ENCODE results near the gene OR10A3.
"Not testable (repeated sequence)": the region's sequence is repeated elsewhere in the genome, so short reads cannot be mapped to it uniquely, and the experiment has no call there.

OR10A3 gene

GRCh38 chr11:7941608-7942007 is at the start of gene OR10A3:
TSS of gene OR10A3 (minus strand) at chr11:7941708. CDS start at chr11:7939520, 2,188 bp downstream.
- Histone ChIP-seq H3K36me3 (ENCODE audit: control insufficient read depth in 1 of 2, insufficient read depth in 2 of 2, low read length in 2 of 2) (no peaks in the 10 kb centered on the region), H3K4me1 (ENCODE audit: control insufficient read depth in 1 of 2, insufficient read depth in 2 of 2, low read length in 2 of 2) (no peaks in the 10 kb centered on the region), H3K9me3 (ENCODE audit: control insufficient read depth in 1 of 2, low read length in 2 of 2) (peaks cover 5 to 32% of the 10 kb centered on the region in 2 donors), H3K27ac (ENCODE audit: low read length) (no peak within 1 kb of the TSS), H3K27me3 (ENCODE audit: low read depth, low read length) (no peaks in the 10 kb centered on the region), H3K4me3 (ENCODE audit: low read depth in 1 of 2, low read length in 2 of 2) (no peak within 1 kb of the TSS)

- H3K4me1 ChIP-seq (ENCODE audit: control insufficient read depth in 1 of 2, insufficient read depth in 2 of 2, low read length in 2 of 2) = peaks cover 17 to 27% of the 10 kb centered on the region in 2 donors
These were observed 46.0 kb upstream of the OR10A3 start for GRCh38 chr11:7987560-7987883.

GRCh38 chr11:7986768-7987559 is 45.5 kb upstream of the OR10A3 start, which contains the start of gene EIF3F:
TSS of gene EIF3F (plus strand) at chr11:7987337. CDS start at chr11:7987353, 16 bp downstream.
- Histone ChIP-seq H3K36me3 (ENCODE audit: control insufficient read depth in 1 of 2, insufficient read depth in 2 of 2, low read length in 2 of 2) (peaks cover 6 to 21% of the 10 kb centered on the region in 2 donors), H3K9me3 (ENCODE audit: control insufficient read depth in 1 of 2, low read length in 2 of 2) (no peaks in the 10 kb centered on the region), H3K4me1 (ENCODE audit: control insufficient read depth in 1 of 2, insufficient read depth in 2 of 2, low read length in 2 of 2) (peaks cover 17 to 27% of the 10 kb centered on the region in 2 donors), H3K27ac (ENCODE audit: low read length) (peak within 1 kb of the TSS; percentile 80), H3K4me3 (ENCODE audit: low read depth in 1 of 2, low read length in 2 of 2) (peak within 1 kb of the TSS; percentile 98), H3K27me3 (ENCODE audit: low read depth, low read length) (no peaks in the 10 kb centered on the region)

More at GRCh38 chr11:7987560-7987883, 46.0 kb upstream of the OR10A3 start:
- peak overlapping the region; percentile 58 for H3K27ac ChIP-seq (ENCODE audit: low read length)
- H3K36me3 ChIP-seq (ENCODE audit: control insufficient read depth in 1 of 2, insufficient read depth in 2 of 2, low read length in 2 of 2) = peaks cover 12 to 27% of the 10 kb centered on the region in 2 donors
- not testable (repeated sequence) for H3K27me3 ChIP-seq (ENCODE audit: low read depth, low read length); H3K9me3 ChIP-seq (ENCODE audit: control insufficient read depth in 1 of 2, low read length in 2 of 2)
- peak overlapping the region; percentile 98 for H3K4me3 ChIP-seq (ENCODE audit: low read depth in 1 of 2, low read length in 2 of 2)

DNA sequence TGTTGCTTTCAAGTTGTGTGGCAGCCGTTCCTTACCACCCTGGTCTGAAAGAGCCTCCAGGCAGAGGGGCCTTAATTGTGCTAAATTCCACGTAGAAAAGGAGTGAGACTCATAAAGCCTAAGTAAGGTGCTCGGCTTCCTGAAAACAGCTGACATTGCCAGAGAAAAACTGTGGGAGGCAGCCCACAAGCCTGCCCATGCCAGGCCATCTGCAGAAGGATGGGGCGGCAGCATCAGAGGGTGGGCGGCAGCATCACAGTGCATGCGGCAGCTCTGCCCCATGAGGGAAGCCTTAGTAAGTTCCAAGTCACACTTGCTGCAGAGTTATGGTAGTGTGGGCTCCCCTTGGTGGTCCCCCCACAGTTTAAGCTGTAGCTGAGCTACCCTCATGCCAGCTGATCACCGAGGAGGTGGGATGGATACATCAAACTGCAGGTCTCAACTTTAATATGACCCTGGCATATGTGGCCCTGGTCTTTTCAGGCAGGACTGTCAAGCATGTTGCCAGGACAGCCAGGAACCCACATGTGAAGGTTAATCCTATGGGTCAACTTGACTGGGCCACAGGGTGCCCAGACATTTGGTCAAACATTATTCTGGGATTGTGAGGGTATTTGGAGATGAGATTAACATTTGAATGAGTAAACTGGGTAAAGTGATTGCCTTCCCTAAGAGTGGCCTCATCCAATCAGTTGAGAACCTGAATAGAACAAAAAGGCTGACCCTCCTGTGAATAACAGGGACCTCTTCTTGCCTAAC is 42.5 kb upstream of the OR10A3 start:
- H3K36me3 ChIP-seq (ENCODE audit: control insufficient read depth in 1 of 2, insufficient read depth in 2 of 2, low read length in 2 of 2) = peaks cover 0 to 4% of the 10 kb centered on the region in 2 donors
- no peaks in the 10 kb centered on the region for H3K27me3 ChIP-seq (ENCODE audit: low read depth, low read length)
- H3K4me3 ChIP-seq (ENCODE audit: low read depth in 1 of 2, low read length in 2 of 2) = no peak overlapping the region
- peaks cover 12 to 15% of the 10 kb centered on the region in 2 donors for H3K4me1 ChIP-seq (ENCODE audit: control insufficient read depth in 1 of 2, insufficient read depth in 2 of 2, low read length in 2 of 2)
- no peaks in the 10 kb centered on the region for H3K9me3 ChIP-seq (ENCODE audit: control insufficient read depth in 1 of 2, low read length in 2 of 2)
- no peak overlapping the region for H3K27ac ChIP-seq (ENCODE audit: low read length)

- Histone ChIP-seq H3K4me3 (ENCODE audit: low read depth in 1 of 2, low read length in 2 of 2) (no peak overlapping the region), H3K27me3 (ENCODE audit: low read depth, low read length) (no peaks in the 10 kb centered on the region), H3K36me3 (ENCODE audit: control insufficient read depth in 1 of 2, insufficient read depth in 2 of 2, low read length in 2 of 2) (no peaks in the 10 kb centered on the region), H3K4me1 (ENCODE audit: control insufficient read depth in 1 of 2, insufficient read depth in 2 of 2, low read length in 2 of 2) (peaks cover 0 to 1% of the 10 kb centered on the region in 2 donors), H3K9me3 (ENCODE audit: control insufficient read depth in 1 of 2, low read length in 2 of 2) (no peaks in the 10 kb centered on the region), H3K27ac (ENCODE audit: low read length) (no peak overlapping the region)
These were observed 41.1 kb upstream of the OR10A3 start for GRCh38 chr11:7982582-7983119.

DNA sequence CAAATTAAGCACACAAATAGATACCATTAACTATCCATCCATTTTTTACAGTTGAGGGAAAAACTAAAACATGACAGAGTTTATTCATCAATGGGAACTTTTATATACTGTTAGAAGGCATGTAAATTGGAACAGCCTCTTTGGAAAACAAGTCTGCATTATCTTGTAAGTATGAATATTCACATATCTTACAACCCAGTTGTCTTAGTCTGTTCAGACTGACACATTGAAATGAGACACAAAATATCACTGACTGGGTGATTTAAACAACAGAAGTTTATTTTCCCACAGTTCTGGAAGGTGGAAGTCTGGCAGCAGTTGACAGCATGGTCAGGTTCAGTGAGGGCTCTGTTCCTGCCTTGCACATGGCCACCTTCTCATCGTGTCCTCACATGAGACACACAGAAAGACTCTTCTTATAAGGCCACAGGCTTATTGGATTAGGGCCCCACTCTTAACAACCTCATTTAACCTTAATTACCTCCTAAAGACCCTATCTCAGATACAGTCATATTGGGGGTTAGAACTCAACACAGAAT is 40.2 kb upstream of the OR10A3 start:
- H3K27me3 ChIP-seq (ENCODE audit: low read depth, low read length) = no peaks in the 10 kb centered on the region
- H3K9me3 ChIP-seq (ENCODE audit: control insufficient read depth in 1 of 2, low read length in 2 of 2) = no peaks in the 10 kb centered on the region
- no peak overlapping the region for H3K27ac ChIP-seq (ENCODE audit: low read length)
- H3K4me3 ChIP-seq (ENCODE audit: low read depth in 1 of 2, low read length in 2 of 2) = no peak overlapping the region
- no peaks in the 10 kb centered on the region for H3K36me3 ChIP-seq (ENCODE audit: control insufficient read depth in 1 of 2, insufficient read depth in 2 of 2, low read length in 2 of 2)
- no peaks in the 10 kb centered on the region for H3K4me1 ChIP-seq (ENCODE audit: control insufficient read depth in 1 of 2, insufficient read depth in 2 of 2, low read length in 2 of 2)

- no peak overlapping the region for H3K4me3 ChIP-seq (ENCODE audit: low read depth in 1 of 2, low read length in 2 of 2)
- no peak overlapping the region for H3K27ac ChIP-seq (ENCODE audit: low read length)
- H3K36me3 ChIP-seq (ENCODE audit: control insufficient read depth in 1 of 2, insufficient read depth in 2 of 2, low read length in 2 of 2) = no peaks in the 10 kb centered on the region
- no peaks in the 10 kb centered on the region for H3K27me3 ChIP-seq (ENCODE audit: low read depth, low read length)
- H3K9me3 ChIP-seq (ENCODE audit: control insufficient read depth in 1 of 2, low read length in 2 of 2) = no peaks in the 10 kb centered on the region
- H3K4me1 ChIP-seq (ENCODE audit: control insufficient read depth in 1 of 2, insufficient read depth in 2 of 2, low read length in 2 of 2) = no peaks in the 10 kb centered on the region
These were observed 35.9 kb upstream of the OR10A3 start for GRCh38 chr11:7977232-7977917.

DNA sequence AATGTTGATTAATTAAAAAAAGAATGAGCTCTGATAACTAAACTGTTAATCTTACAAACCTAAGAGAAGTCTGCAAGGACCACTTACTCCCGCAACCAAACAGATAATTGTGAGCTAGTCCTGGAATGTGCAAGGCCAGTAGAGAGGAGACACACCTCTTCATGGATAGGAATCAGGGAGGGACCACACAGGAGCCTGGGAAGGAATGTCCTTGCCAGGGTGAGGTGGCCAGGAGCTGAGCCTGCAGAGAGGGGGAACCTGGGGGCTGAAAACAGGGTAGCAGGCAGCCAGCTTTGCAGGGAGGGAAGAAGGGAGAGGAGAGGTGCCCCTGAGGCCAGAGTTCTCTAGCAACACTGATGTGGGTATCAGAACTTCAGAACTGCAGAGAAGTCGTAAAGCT is 33.2 kb upstream of the OR10A3 start:
- Histone ChIP-seq H3K36me3 (ENCODE audit: control insufficient read depth in 1 of 2, insufficient read depth in 2 of 2, low read length in 2 of 2) (no peaks in the 10 kb centered on the region), H3K9me3 (ENCODE audit: control insufficient read depth in 1 of 2, low read length in 2 of 2) (no peaks in the 10 kb centered on the region), H3K27me3 (ENCODE audit: low read depth, low read length) (no peaks in the 10 kb centered on the region), H3K27ac (ENCODE audit: low read length) (no peak overlapping the region), H3K4me1 (ENCODE audit: control insufficient read depth in 1 of 2, insufficient read depth in 2 of 2, low read length in 2 of 2) (no peaks in the 10 kb centered on the region), H3K4me3 (ENCODE audit: low read depth in 1 of 2, low read length in 2 of 2) (no peak overlapping the region)

DNA sequence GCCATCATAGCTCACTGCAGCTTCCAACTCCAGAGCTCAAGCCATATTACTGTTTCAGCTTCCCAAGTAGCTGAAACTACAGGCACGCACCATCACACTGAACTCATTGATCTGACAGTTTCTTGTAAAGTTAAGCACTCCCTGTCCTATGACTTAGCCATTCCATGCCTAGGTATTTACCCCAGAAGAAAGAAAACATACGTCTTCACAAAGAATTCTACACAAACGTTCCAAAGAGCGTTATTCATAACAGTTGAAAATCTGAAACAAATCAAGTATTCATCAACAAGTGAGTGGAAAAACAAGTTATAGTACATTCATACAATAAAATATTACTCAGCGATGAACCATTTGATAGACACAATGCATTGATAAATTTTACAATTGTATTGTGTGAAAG is 31.5 kb upstream of the OR10A3 start:
- H3K27ac ChIP-seq (ENCODE audit: low read length) = no peak overlapping the region
- H3K27me3 ChIP-seq (ENCODE audit: low read depth, low read length) = no peaks in the 10 kb centered on the region
- no peak overlapping the region for H3K4me3 ChIP-seq (ENCODE audit: low read depth in 1 of 2, low read length in 2 of 2)
- no peaks in the 10 kb centered on the region for H3K36me3 ChIP-seq (ENCODE audit: control insufficient read depth in 1 of 2, insufficient read depth in 2 of 2, low read length in 2 of 2)
- no peaks in the 10 kb centered on the region for H3K4me1 ChIP-seq (ENCODE audit: control insufficient read depth in 1 of 2, insufficient read depth in 2 of 2, low read length in 2 of 2)
- no peaks in the 10 kb centered on the region for H3K9me3 ChIP-seq (ENCODE audit: control insufficient read depth in 1 of 2, low read length in 2 of 2)

- Histone ChIP-seq H3K9me3 (ENCODE audit: control insufficient read depth in 1 of 2, low read length in 2 of 2) (no peaks in the 10 kb centered on the region), H3K36me3 (ENCODE audit: control insufficient read depth in 1 of 2, insufficient read depth in 2 of 2, low read length in 2 of 2) (no peaks in the 10 kb centered on the region), H3K27ac (ENCODE audit: low read length) (no peak overlapping the region), H3K4me1 (ENCODE audit: control insufficient read depth in 1 of 2, insufficient read depth in 2 of 2, low read length in 2 of 2) (no peaks in the 10 kb centered on the region), H3K27me3 (ENCODE audit: low read depth, low read length) (no peaks in the 10 kb centered on the region), H3K4me3 (ENCODE audit: low read depth in 1 of 2, low read length in 2 of 2) (no peak overlapping the region)
These were observed 30.3 kb upstream of the OR10A3 start for GRCh38 chr11:7971846-7972245.

Data from muscle layer of duodenum (tissue), 2 donors.